Measurements from ENCODE around the gene RAG2. TPM values are rescaled to one million over a fixed set of nuclear protein-coding genes. Genes with fewer than 3 reads are reported as not detected.

RAG2 gene
- total and polyA plus RNA-seq, 2 experiments from 2014 or later: not detected

GRCh38 chr11:36590513-36590912, 7.5 kb downstream of the RAG2 start (continued):
- TF ChIP-seq STAT1 (IDR thresholded peaks at IDR 0.05; ENCODE audit: unreplicated experiment): no peak
- TF ChIP-seq REST (IDR thresholded peaks at IDR 0.05; ENCODE audit: unreplicated experiment): no peak
- TF ChIP-seq ZNF114 (CRISPR knock-in tag; IDR thresholded peaks at IDR 0.05): no peak

GRCh38 chr11:36588099-36588498, 9.9 kb downstream of the RAG2 start:
- H3K79me2 ChIP-seq (replicated peaks; ENCODE audit: insufficient read depth): no peaks in the 10 kb centered on the region
- Mint-ChIP-seq H3K27ac (no peak overlapping the region), H3K27me3 (ENCODE audit: insufficient read depth, low read depth, poor library complexity) (no peaks in the 10 kb centered on the region), H3K4me1 (no peaks in the 10 kb centered on the region), H3K9me3 (peaks cover 6% of the 10 kb centered on the region; the same call in 2 of the 3 replicates), H3K4me3 (no peak overlapping the region), H3K36me3 (ENCODE audit: low read depth) (no peaks in the 10 kb centered on the region)
- no peak overlapping the region for H3K4me2 ChIP-seq
- H3K4me3 ChIP-seq: no peak overlapping the region
- no peak for DNase-seq (ENCODE audit: low spot score)
- H3F3A ChIP-seq (replicated peaks; ENCODE audit: low read depth): no peaks in the 10 kb centered on the region
- H3K9me2 ChIP-seq (ENCODE audit: insufficient read depth): 0 out of 2 replicates have a peak, but pooled peaks cover under 1% of the 10 kb centered on the region
- H3K36me3 ChIP-seq (ENCODE audit: insufficient read depth): no peaks in the 10 kb centered on the region
- no peak overlapping the region for H3K27ac ChIP-seq (ENCODE audit: low read depth)
- no peaks in the 10 kb centered on the region for H4K20me1 ChIP-seq (replicated peaks; ENCODE audit: insufficient read depth)
- H3K4me1 ChIP-seq (ENCODE audit: insufficient read depth): no peaks in the 10 kb centered on the region
- ATAC-seq: no peak
- H2AFZ ChIP-seq: no peak overlapping the region
- H3K27me3 ChIP-seq (ENCODE audit: insufficient read depth): peaks cover 2% of the 10 kb centered on the region; the same call in 1 of the 2 replicates
- no peak for TF ChIP-seq ETS1 (IDR thresholded peaks at IDR 0.05)
- TF ChIP-seq ZNF462 (CRISPR knock-in tag; IDR thresholded peaks at IDR 0.05): no peak
- no peak for TF ChIP-seq ZNF331 (CRISPR knock-in tag; IDR thresholded peaks at IDR 0.05; ENCODE audit: low read depth)
- TF ChIP-seq STAT1 (IDR thresholded peaks at IDR 0.05; ENCODE audit: unreplicated experiment): no peak
- no peak for TF ChIP-seq CTCF (conservative IDR thresholded peaks at IDR 0.05; ENCODE audit: low read depth in 2 of 2)
- TF ChIP-seq EZH2 (IDR thresholded peaks at IDR 0.05; ENCODE audit: low read depth, unreplicated experiment): no peak
- no peak for TF ChIP-seq ZNF114 (CRISPR knock-in tag; IDR thresholded peaks at IDR 0.05)
- no peak for TF ChIP-seq EZH2phosphoT487 (IDR thresholded peaks at IDR 0.05; ENCODE audit: unreplicated experiment)
